Measurements from ENCODE around the gene ORC6.

Gene ORC6

GRCh38 chr16:46719528-46719927, 30.1 kb downstream of the ORC6 start:
- H3K27ac ChIP-seq, result no peak overlapping the region
- TF ChIP-seq CTCF (conservative IDR thresholded peaks at IDR 0.05; ENCODE audit: low read depth), result no peak
- ChIA-PET POLR2A (ENCODE audit: low non-redundant PET) (no interaction called here), CTCF (no interaction called here)
- no peak for DNase-seq (ENCODE audit: low spot score)

DNA sequence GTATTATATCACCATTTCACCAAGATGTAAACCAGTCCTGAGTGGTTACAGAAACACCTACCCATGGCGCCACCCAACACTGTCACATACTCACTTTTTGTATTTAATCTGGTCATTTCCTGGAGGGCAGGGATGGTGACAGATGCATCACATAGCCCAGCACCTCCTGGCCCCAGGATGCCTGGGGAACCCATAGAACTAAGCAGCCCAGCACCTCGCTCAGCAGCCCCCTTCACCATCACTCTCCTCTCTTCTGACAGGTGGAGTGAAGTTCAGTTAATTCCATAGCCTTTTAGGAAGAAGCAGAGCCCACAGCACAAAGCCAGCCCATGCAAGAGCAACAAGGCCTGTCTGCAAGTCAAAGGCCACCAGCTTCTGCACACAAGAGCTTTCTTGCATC, 31.2 kb downstream of the ORC6 start:
- ChIA-PET POLR2A (ENCODE audit: low non-redundant PET) (no interaction called here), CTCF (no interaction called here)
- no peak overlapping the region for H3K27ac ChIP-seq
- TF ChIP-seq CTCF (conservative IDR thresholded peaks at IDR 0.05; ENCODE audit: low read depth), result no peak
- no peak for DNase-seq (ENCODE audit: low spot score)

DNA sequence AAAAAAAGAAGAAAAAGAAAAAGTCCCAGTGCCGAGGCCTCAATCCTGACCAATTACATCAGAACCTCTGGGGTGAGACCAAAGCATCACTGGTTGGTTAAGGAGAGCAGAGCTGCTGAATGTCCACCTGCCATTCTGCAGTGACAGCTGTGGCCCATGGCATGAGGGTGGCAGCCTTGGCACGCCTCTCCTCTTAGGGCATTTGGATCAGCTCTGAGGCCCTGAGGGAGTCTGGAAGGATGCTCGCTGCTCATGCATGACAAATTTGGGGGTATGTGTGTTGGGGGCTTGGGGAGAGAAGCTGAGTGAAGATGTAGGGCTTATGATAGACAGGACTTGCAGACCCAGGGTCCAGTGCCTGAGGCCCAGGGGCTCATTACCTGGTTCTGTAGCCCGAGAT, 32.4 kb downstream of the ORC6 start:
- TF ChIP-seq CTCF (conservative IDR thresholded peaks at IDR 0.05; ENCODE audit: low read depth), result no peak
- ChIA-PET CTCF (interaction anchor here (0.6 to 0.7 kb wide), 2 partner anchors 191 to 1958 kb away, joined by 4 to 5 read pairs; no protein-coding TSS in a partner anchor), POLR2A (ENCODE audit: low non-redundant PET) (no interaction called here)
- H3K27ac ChIP-seq, result no peak overlapping the region
- no peak for DNase-seq (ENCODE audit: low spot score)

GRCh38 chr16:46727184-46727583, 37.7 kb downstream of the ORC6 start:
- ChIA-PET CTCF (interaction anchor here (0.6 kb wide), 1 partner anchor 28 kb away, joined by 4 read pairs; no protein-coding TSS in a partner anchor), POLR2A (ENCODE audit: low non-redundant PET) (no interaction called here)
- no peak for TF ChIP-seq CTCF (conservative IDR thresholded peaks at IDR 0.05; ENCODE audit: low read depth)

GRCh38 chr16:46727630-46728029, 38.2 kb downstream of the ORC6 start:
- CTCF ChIA-PET, result interaction anchor here (0.6 kb wide), 1 partner anchor 28 kb away, joined by 4 read pairs; no protein-coding TSS in a partner anchor
- no peak for DNase-seq (ENCODE audit: low spot score)
- POLR2A ChIA-PET (ENCODE audit: low non-redundant PET), result no interaction called here
- H3K27ac ChIP-seq, result no peak overlapping the region
- TF ChIP-seq CTCF (conservative IDR thresholded peaks at IDR 0.05; ENCODE audit: low read depth), result no peak

More at GRCh38 chr16:46727184-46727583, 37.7 kb downstream of the ORC6 start:
- H3K27ac ChIP-seq, result no peak overlapping the region
- no peak for DNase-seq (ENCODE audit: low spot score)

DNA sequence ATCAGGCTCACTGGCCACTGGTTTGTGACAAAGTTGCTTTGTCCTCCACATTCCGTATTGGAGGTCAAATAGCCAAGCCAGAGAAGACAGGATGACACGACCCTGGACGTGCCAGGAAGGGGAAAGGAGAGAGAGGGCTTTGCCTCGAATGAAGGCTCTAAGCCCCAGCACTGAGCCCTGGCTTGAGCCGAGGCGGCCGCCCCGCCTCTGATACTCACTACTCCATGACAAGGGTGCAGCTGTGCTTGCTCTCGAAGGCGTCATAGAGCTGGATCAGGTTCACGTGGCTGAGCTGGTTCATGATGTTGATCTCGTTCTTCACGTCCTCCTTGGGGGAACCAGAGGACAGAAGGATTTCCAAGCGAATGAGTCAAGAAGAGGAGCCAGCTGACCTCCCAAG, 39.3 kb downstream of the ORC6 start:
- DNase-seq (ENCODE audit: low spot score), result no peak
- TF ChIP-seq CTCF (conservative IDR thresholded peaks at IDR 0.05; ENCODE audit: low read depth), result no peak
- H3K27ac ChIP-seq, result no peak overlapping the region
- ChIA-PET POLR2A (ENCODE audit: low non-redundant PET) (no interaction called here), CTCF (no interaction called here)
